ENCODE data around the gene CCZ1B.
"Not testable (repeated sequence)": the region's sequence is repeated elsewhere in the genome, so short reads cannot be mapped to it uniquely, and the experiment has no call there.

CCZ1B gene

DNA sequence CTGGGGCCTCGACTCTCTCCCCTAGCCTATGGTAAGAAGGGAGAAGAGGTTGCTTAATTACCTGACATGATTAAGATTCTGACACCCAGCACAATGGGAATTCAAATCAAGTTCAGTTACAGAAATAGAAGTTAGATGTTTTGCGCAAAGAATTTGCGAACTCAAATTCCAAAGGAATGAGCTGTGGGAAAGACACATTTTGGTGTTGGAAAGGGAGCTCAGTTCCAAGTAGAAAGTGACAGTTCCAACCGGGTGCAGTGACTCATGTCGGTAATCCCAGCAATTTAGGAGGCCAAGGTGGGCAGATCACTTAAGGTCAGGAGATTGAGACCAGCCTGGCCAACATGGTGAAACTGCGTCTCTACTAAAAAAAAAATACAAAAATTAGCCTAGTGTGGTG lies 4.0 kb upstream of the CCZ1B start:
- DNase-seq = not testable (repeated sequence)

DNA sequence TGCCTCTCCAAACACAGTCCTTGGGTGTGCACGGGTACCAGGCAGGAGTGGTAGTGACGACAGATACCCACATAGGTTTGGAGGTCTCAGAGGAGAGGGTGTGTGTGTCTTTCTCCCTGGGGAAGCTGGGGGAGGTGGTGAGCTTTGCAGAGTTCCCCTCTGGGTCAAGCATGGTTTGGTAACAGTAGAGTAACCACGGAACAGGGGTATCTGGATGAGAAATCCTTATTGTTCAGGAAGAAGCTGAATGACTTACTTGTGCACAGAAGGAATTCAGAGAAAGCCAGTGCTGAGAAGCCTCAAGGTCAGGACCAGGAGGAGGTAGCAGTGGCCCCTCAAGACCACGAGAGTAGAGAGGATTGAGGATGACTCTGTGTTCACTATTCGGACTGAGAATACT lies 3.5 kb upstream of the CCZ1B start:
- not testable (repeated sequence) for DNase-seq

DNA sequence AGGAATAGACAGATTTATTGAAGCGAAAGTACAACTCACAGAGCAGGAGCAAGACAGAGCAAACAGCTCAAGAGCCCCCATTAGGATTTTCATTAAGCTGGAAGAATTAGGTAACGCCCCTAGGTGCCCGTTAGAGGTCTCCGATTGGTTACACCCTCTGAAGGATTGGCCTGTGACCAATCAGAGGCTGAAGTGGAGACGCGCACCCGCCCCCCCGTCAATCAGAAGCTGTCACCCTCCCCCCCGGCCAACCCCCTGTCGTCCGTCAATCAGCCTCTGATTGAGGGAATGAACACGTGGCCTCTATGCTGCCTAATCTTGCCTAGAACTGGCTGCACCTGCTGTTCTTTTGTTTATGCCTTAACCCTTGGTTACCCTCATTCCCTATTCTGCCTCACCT lies 1.1 kb upstream of the CCZ1B start:
- DNase-seq = not testable (repeated sequence)

DNA sequence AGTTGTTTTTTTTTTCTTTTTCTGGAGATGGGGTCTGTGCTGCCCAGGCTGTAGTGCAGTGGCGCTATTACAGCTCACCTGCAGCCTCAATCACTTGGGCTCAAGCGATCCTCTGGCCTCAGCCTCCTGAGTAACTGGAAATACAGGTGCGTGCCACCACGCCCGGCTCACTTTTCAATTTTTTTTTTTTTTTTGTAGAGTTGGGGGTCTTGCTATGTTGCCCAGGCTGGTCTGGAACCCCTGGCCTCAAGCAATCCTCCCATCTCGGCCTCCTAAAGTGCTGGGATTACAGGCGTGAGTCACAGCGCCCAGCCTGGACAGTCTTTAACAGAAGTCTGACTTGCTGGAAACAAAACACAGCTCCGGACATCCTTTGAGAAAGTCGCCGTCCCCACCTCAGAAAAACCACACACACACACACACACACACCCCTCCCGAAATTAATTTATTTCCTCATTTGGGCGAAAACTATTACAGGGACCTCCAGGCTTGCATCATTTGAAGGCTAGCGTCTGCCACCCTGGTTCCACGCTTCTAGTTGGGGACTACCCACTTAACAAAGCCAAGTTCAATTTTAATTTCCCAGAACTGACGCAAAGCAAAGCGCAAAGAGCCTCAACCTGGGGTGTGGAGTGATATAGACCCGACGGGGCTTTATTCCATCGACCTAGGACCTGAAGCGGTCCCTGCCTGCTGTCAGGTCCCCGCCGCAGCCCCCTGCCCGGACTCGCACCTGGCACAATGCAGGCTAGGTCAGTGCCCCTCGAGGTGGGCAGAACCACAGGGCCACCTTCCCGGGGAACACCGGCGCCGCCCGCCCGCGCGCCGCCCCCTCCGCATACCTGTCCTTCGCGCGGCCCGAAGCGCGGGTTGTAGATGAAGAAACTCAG lies 594 bp downstream of the CCZ1B start:
- DNase-seq = not testable (repeated sequence)

DNA sequence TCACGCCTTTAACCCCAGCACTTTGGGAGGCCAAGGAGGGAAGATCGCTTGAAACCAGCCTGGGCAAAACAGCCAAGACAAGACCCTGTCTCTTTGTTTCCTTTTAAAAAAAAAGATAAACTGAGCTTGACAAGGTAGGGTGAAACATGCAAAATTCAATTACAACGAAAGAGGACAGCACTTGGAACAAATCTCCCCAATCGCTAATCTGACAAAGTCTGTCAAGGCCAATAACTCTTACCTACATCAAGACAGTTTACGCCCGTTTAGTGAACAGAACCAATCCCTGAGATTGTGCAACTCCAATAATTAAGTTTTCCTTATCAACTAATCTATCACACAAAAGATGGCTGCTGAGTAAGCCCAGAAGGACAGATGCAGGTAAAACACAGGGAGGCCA lies 4.5 kb downstream of the CCZ1B start:
- not testable (repeated sequence) for DNase-seq

DNA sequence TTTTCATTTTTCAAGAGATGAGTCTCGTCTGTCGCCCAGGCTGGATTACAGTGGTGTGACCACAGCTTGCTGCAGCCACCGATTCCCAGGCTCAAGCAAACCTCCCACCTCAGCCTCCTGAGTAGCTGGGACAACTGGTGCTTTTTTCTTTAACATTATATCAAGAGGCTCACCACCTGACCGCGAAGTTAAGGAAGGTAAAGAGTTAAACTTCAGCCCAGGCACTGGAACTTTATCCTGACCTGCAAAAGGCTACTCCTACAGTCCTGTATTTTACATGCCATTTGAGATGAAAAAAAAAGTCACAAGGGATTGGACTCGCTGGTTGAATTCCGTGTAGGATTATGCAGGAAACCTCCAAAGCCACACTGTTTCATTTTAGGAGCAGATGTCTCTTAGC lies 10.6 kb downstream of the CCZ1B start:
- DNase-seq = not testable (repeated sequence)

DNA sequence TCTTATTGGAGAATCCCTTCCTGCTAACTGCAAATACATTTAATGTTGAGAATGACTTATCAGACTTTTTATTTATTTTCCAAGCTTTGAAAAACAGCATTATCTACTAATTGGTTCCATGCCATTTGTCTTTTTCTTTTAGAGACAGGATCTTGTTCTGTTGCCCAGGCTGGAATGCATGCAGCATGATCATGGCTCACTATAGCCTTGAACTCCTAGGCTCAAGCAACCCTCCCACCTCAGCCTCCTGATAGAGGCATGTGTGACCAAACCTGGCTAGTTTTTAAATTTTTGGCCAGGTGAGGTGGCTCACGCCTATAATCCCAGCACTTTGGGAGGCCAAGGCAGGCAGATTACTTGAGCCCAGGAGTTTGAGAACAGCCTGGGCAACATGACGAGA lies 13.1 kb downstream of the CCZ1B start:
- not testable (repeated sequence) for DNase-seq

GRCh38 chr7:6807959-6808358 lies 18.1 kb downstream of the CCZ1B start:
- not testable (repeated sequence) for DNase-seq

- not testable (repeated sequence) for DNase-seq
These were observed 18.6 kb downstream of the CCZ1B start for GRCh38 chr7:6807393-6807918.

GRCh38 chr7:6800331-6800730 lies 25.7 kb downstream of the CCZ1B start:
- not testable (repeated sequence) for DNase-seq

DNA sequence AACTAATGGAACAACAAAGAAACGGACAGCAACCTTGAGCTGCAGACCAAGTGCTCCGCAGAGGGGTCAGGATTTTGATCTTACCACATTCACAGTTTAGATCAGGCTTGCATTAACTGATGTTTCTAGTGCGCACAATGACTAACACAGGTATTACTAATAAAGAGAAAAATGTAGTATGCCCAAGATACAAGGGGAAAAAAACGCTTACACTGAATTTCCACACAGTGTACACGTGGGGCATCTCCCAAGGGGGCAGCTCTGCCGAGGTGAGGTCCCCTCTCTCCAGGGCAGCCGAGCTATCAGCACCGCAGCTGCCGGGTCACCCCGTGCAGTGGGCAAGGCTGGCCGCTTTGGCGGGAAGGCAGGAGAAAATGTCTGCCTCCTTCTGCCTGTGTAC lies 26.2 kb downstream of the CCZ1B start:
- not testable (repeated sequence) for DNase-seq

DNA sequence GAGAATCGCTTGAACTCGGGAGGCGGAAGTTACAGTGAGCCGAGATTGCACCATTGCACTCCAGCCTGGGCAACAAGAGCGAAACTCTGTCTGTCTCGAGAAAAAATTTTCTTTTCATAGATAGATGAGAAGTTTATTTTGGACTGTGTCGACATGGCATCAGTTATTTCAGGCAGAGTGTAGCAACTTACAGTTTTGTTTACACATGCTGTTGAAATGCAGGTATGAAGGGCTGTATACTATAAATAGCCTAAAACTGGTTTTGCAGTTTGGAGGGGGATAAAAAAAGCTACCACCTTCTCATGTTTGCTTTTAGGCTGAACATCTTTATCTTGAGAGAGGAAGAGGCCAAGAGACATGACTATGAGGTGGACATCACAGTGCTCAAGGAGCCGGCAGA lies 28.0 kb downstream of the CCZ1B start:
- DNase-seq = not testable (repeated sequence)

DNA sequence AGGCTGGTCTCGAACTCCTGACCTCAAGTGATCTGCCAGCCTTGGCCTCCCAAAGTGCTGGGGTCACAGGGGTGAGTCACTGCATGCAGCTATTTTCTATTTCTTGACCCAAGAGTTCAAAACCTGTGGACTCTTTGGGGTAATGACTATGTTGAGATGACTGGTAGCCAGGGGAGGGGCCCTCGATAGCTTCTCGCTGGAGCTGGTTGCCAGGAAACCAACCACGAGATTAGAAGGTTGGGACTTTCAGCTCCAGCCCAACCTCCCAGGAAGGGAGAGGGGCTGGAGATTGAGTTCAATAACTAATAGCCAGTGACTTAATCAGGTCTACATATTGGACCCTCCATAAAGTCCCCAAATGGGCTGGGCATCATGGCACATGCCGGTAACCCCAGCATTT lies 28.9 kb downstream of the CCZ1B start:
- DNase-seq = not testable (repeated sequence)

DNA sequence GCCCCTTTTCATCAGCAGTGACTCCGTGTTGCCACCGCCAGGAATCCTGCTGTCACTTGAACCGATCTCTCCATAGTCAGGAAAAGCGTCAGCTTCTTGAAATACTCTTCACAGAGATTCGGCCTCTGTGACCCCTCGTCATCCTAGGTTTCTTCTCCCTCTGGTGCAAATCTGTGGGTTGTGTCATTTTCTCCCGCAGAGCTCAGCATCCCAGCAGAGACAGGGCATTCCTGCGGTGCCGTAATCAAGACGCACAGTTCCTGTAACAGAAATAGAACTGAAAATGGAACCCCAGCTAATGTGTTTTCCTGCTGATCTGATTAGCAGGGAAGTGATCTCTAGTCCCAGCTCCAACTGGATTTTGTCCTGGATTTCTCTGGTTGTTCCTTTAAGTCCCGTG lies 31.8 kb downstream of the CCZ1B start:
- not testable (repeated sequence) for DNase-seq

DNA sequence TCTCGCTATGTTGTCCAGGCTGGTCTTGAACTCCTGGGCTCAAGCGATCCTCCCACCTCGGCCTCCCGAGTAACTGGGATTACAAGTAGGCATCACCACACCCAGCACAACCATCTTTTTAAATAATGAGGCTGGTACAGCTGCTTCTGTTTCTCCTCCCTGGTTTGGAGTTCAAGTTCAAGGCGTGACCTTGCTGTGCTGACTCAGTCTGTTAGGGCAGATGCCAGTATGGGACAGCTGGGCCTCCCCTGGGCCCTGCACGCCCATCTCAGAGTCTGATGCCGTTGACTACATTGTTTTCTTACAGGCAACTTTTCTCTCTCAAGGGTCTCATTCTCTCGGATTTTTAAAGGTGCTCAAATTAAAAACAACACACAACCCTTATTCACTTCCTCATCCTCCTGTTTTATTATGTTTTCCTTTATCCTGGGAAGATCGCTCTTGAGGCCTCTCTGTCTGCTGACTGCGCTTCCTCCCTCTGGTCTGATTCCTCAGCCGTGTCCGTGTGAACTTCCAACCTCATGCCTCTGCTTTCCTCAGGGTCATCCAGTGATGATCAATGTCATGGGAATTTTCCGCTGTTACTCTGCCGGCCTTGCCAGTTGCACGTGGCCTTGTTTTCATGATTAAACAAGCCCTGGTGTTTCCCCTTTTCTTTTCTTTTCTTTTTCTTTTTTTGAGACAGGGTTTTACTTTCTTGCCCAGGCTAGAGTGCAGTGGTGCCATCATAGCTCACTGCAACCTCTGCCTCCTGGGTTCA lies 33.8 kb downstream of the CCZ1B start:
- not testable (repeated sequence) for DNase-seq

GRCh38 chr7:6789353-6789752 lies 36.7 kb downstream of the CCZ1B start:
- DNase-seq = not testable (repeated sequence)

GRCh38 chr7:6781581-6781980 lies 44.5 kb downstream of the CCZ1B start:
- not testable (repeated sequence) for DNase-seq

DNA sequence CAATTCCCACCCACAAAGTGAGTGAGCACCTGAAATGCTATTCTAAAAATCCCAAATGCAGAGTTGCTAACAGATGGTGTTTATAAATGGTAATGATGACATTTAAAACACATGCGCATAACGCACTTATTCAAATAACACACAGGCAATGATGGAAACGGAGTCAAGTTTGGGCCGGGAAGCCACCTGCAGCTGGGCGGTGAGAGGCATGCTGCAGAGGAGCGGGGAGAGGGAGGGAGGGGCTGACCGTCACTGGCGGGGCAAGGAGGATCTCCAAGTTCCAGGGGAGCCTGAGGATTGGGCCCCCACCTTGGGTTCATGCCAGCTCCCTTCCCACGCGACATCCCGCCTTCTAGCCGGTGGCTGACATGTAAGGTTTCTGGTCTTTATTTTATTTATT lies 64.9 kb downstream of the CCZ1B start:
- not testable (repeated sequence) for DNase-seq

DNA sequence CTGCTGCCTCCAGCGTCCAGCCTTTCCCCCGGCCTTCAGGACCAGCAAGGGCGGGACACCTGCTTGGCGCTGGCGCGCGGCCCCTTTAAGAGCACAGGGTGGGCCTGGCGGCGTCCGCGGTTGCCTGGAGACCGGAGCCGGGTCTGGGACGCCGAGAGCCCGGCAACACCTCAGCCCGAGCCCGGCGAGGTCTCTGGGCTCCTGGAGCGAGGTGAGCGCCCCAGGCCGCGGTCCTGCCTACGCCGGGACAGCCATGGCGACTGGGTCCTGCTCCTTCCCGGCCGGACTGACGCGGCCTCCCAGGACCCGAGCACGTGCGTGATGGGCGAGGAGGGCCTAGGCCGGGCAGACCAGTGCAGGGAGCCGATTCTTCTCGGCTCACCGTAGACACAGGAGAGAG lies 72.1 kb downstream of the CCZ1B start, which contains the start of gene RSPH10B2:
RSPH10B2 (plus strand) TSS at position 140 of the 400 bp plus-strand sequence. CDS start 3,575 bp downstream, outside the sequence.
- DNase-seq = not testable (repeated sequence)

GRCh38 chr7:6750173-6750572 lies 75.9 kb downstream of the CCZ1B start:
- DNase-seq = not testable (repeated sequence)

GRCh38 chr7:6749335-6749734 lies 76.7 kb downstream of the CCZ1B start:
- DNase-seq = not testable (repeated sequence)
